IMR-90 (cell line): Measurements from ENCODE around the gene FADS2. TPM values are rescaled to one million over a fixed set of nuclear protein-coding genes. Genes with fewer than 3 reads are reported as not detected.

Experiments used
- ATAC-seq: fragments of 200-7000 bp; cut with Tn5 transposase; 2 replicates; pipeline ENCODE4 v1.9.1; 2020; ENCODE audit warnings: low read depth, mild to moderate bottlenecking, moderate library complexity
- BruUV-seq: library from RNA; stranded (reverse); fragments of 400-500 nt; replicated peaks from 2 replicates; lab custom pipeline; 2021; lab: Mats Ljungman, UMichigan
- CTCF ChIA-PET: fragments of 300-600 bp; formaldehyde crosslinking; extraction: SDS; loops from one replicate; lab custom pipeline; 2021; ENCODE audit warnings: antibody characterized with exemption; lab: Yijun Ruan, JAX
- POLR2A ChIA-PET: fragments of 300-600 bp; sonication (Branson Sonifier 250); formaldehyde crosslinking; loops from one replicate; lab custom pipeline; 2022; ENCODE audit warnings: antibody characterized with exemption; ENCODE audit not compliant: unreplicated experiment; lab: Charles Lee
- DNase-seq: peaks from one replicate; pipeline ENCODE4 v3.0.0; 2013
- H2AFZ ChIP-seq: replicated peaks from 2 replicates; pipeline ENCODE3; 2013; ENCODE audit warnings: low read length, mild to moderate bottlenecking; ENCODE audit not compliant: poor library complexity
- H2AK5ac ChIP-seq: 2 replicates; pipeline ENCODE4 v1.6.1; 2013; ENCODE audit warnings: low read depth, low read length, inconsistent platforms
- H2AK9ac ChIP-seq: replicated peaks from 2 replicates; pipeline ENCODE3; 2013; ENCODE audit warnings: mild to moderate bottlenecking, low read depth, low read length, moderate library complexity; ENCODE audit not compliant: poor library complexity
- H2BK120ac ChIP-seq: 2 replicates; pipeline ENCODE4 v1.6.1; 2013; ENCODE audit warnings: low read depth, low read length, inconsistent platforms
- H2BK15ac ChIP-seq: 3 replicates; pipeline ENCODE4 v1.6.1; 2013; ENCODE audit warnings: low read depth, low read length, inconsistent platforms
- H2BK20ac ChIP-seq: 2 replicates; pipeline ENCODE4 v1.6.1; 2013; ENCODE audit warnings: low read depth, mild to moderate bottlenecking, inconsistent platforms, low read length, moderate library complexity
- H2BK5ac ChIP-seq: 2 replicates; pipeline ENCODE4 v1.6.1; 2013; ENCODE audit warnings: mild to moderate bottlenecking, low read depth, low read length, inconsistent platforms; ENCODE audit not compliant: poor library complexity, severe bottlenecking
- H3K14ac ChIP-seq: replicated peaks from 2 replicates; pipeline ENCODE4 v1.6.1; 2013; ENCODE audit warnings: low read depth, low read length, inconsistent platforms
- H3K18ac ChIP-seq: 2 replicates; pipeline ENCODE4 v1.6.1; 2013; ENCODE audit warnings: low read depth, low read length, control low read depth
- H3K23ac ChIP-seq: 2 replicates; pipeline ENCODE4 v1.6.1; 2013; ENCODE audit warnings: low read depth, low read length, inconsistent platforms
- H3K27ac ChIP-seq: 2 replicates; pipeline ENCODE4 v1.5.1; 2013; ENCODE audit warnings: mild to moderate bottlenecking, control low read depth, low read length; ENCODE audit not compliant: insufficient read depth
- H3K27me3 ChIP-seq: 2 replicates; pipeline ENCODE4 v1.6.1; 2013; ENCODE audit warnings: low read length; ENCODE audit not compliant: control insufficient read depth, insufficient read depth
- H3K36me3 ChIP-seq: 2 replicates; pipeline ENCODE4 v1.6.1; 2013; ENCODE audit warnings: low read length, mixed read lengths; ENCODE audit not compliant: control insufficient read depth, insufficient read depth
- H3K4ac ChIP-seq: 2 replicates; pipeline ENCODE4 v1.6.1; 2013; ENCODE audit warnings: low read depth, low read length, inconsistent platforms
- H3K4me1 ChIP-seq: 2 replicates; pipeline ENCODE4 v1.6.1; 2013; ENCODE audit warnings: low read length, mixed read lengths; ENCODE audit not compliant: control insufficient read depth, insufficient read depth
- H3K4me2 ChIP-seq: 2 replicates; pipeline ENCODE4 v1.6.1; 2013; ENCODE audit warnings: low read depth, mild to moderate bottlenecking, control low read depth, low read length, moderate library complexity
- H3K4me3 ChIP-seq: 2 replicates; pipeline ENCODE4 v1.5.1; 2013; ENCODE audit warnings: low read depth, mild to moderate bottlenecking, control low read depth, low read length, moderate library complexity; ENCODE audit not compliant: insufficient read depth
- H3K56ac ChIP-seq: 2 replicates; pipeline ENCODE4 v1.6.1; 2013; ENCODE audit warnings: low read length, inconsistent platforms; ENCODE audit not compliant: insufficient read depth; ENCODE audit errors: extremely low read depth
- H3K79me1 ChIP-seq, 2 experiments: 2 replicates each; pipeline ENCODE4 v1.6.1; 2013; ENCODE audit warnings: low read length in 2 of 2, inconsistent platforms in 1 of 2, low read depth in 1 of 2
- H3K9ac ChIP-seq: 2 replicates; pipeline ENCODE4 v1.6.1; 2013; ENCODE audit warnings: low read depth, low read length, control low read depth
- H3K9me1 ChIP-seq: 2 replicates; pipeline ENCODE4 v1.6.1; 2013; ENCODE audit warnings: low read length, inconsistent platforms; ENCODE audit not compliant: insufficient read depth
- H3K9me3 ChIP-seq: 2 replicates; pipeline ENCODE4 v1.6.1; 2013; ENCODE audit warnings: low read length; ENCODE audit not compliant: control insufficient read depth, insufficient read depth
- H4K20me1 ChIP-seq: 2 replicates; pipeline ENCODE4 v1.6.1; 2013; ENCODE audit warnings: low read length, inconsistent platforms; ENCODE audit not compliant: insufficient read depth
- H4K5ac ChIP-seq: 2 replicates; pipeline ENCODE4 v1.6.1; 2013; ENCODE audit warnings: mild to moderate bottlenecking, low read depth, low read length, control low read depth
- H4K8ac ChIP-seq, 2 experiments: 2 replicates each; pipeline ENCODE4 v1.6.1; 2013; ENCODE audit warnings: low read depth in 2 of 2, low read length in 2 of 2, control low read depth in 1 of 2, inconsistent platforms in 1 of 2
- H4K91ac ChIP-seq: 2 replicates; pipeline ENCODE4 v1.6.1; 2013; ENCODE audit warnings: low read depth, low read length, inconsistent platforms; ENCODE audit not compliant: insufficient read depth
- CEBPB ChIP-seq: IDR thresholded peaks from 2 replicates; pipeline ENCODE4 v1.6.1; 2012; ENCODE audit warnings: low read depth, low read length, improper control_type of control experiment
- CTCF ChIP-seq: conservative IDR thresholded peaks from 2 replicates; pipeline ENCODE4 v1.5.1; 2012; ENCODE audit warnings: mild to moderate bottlenecking, low read depth, low read length, improper control_type of control experiment
- MAFK ChIP-seq: IDR thresholded peaks from 2 replicates; pipeline ENCODE4 v1.6.1; 2012; ENCODE audit warnings: low read depth, low read length, improper control_type of control experiment
- MXI1 ChIP-seq: IDR thresholded peaks from 2 replicates; pipeline ENCODE4 v1.6.1; 2012; ENCODE audit warnings: low read depth, mild to moderate bottlenecking, low read length, moderate library complexity, borderline replicate concordance
- NFE2L2 ChIP-seq: fragments of 150-350 bp; IDR thresholded peaks from 2 replicates; pipeline ENCODE4 v1.6.1; 2016; ENCODE audit warnings: low read depth, mild to moderate bottlenecking, low read length
- POLR2A ChIP-seq: IDR thresholded peaks from 2 replicates; pipeline ENCODE4 v1.6.1; 2012; ENCODE audit warnings: mild to moderate bottlenecking, low read depth, low read length
- RAD21 ChIP-seq: IDR thresholded peaks from 2 replicates; pipeline ENCODE4 v1.6.1; 2012; ENCODE audit warnings: low read length, improper control_type of control experiment
- RCOR1 ChIP-seq: IDR thresholded peaks from 2 replicates; pipeline ENCODE4 v1.6.1; 2012; ENCODE audit warnings: mild to moderate bottlenecking, low read length, improper control_type of control experiment; ENCODE audit not compliant: insufficient replicate concordance
- RFX5 ChIP-seq: IDR thresholded peaks from 2 replicates; pipeline ENCODE4 v1.8.0; 2012; ENCODE audit warnings: low read depth, mild to moderate bottlenecking, low read length, moderate library complexity
- USF2 ChIP-seq: fragments of 150-350 bp; IDR thresholded peaks from 2 replicates; pipeline ENCODE4 v1.6.1; 2017; ENCODE audit warnings: mild to moderate bottlenecking, antibody characterized with exemption, low read length, low read depth
- WGBS, 2 experiments: methylation state at CpG; one replicate each; pipeline versions ENCODE4 v1.1.5 to v1.1.7; 2013; ENCODE audit warnings: missing lambda C conversion rate in 2 of 2; ENCODE audit not compliant: insufficient read length in 1 of 2; ENCODE audit errors: extremely low coverage in 2 of 2; 5-methylcytosine and 5-hydroxymethylcytosine counted together
- dilution Hi-C: fragments of 300-500 bp; cut with HindIII; formaldehyde crosslinking; loops from one replicate; pipeline ENCODE4 v1.14.3; 2018; ENCODE audit warnings: low sequenced_read_pairs; ENCODE audit not compliant: unreplicated experiment
- in situ Hi-C: fragments of 300-500 bp; cut with MboI; formaldehyde crosslinking; loops from 3 replicates; pipeline ENCODE4 v1.14.3; 2019; ENCODE audit warnings: low sequenced_read_pairs, inconsistent platforms, mixed read lengths
- intact Hi-C: fragments of 100-400 bp; cut with micrococcal nuclease; formaldehyde crosslinking; loops from 2 replicates; pipeline ENCODE4 v1.10.0; 2022
- polyA plus RNA-seq, 3 experiments: library from polyadenylated mRNA; depleted of rRNA; stranded (reverse); fragments of >200 nt; gene quantifications; 2 replicates each; pipeline ENCODE4 v1.2.3, GENCODE V29; 2012; ENCODE audit warnings: low replicate concordance in 1 of 3
- total RNA-seq: library from RNA; depleted of rRNA; stranded (reverse); fragments of >200 nt; gene quantifications from 2 replicates; pipeline ENCODE4 v1.2.3, GENCODE V29; 2012

Gene FADS2
- total and polyA plus RNA-seq, 2 of the 4 experiments (the other 2 are of a cell fraction), result 33.3 to 88.4 TPM

- Histone ChIP-seq H4K5ac (no peak overlapping the region), H3K14ac (no peak overlapping the region), H2AK5ac (no peak overlapping the region), H2BK15ac (no peak overlapping the region), H3K4me2 (no peak overlapping the region), H3K27me3 (no peaks in the 10 kb centered on the region), H3K18ac (no peak overlapping the region), H3K9me1 (no peaks in the 10 kb centered on the region; the same call in 1 of the 2 replicates), H2BK120ac (no peak overlapping the region), H4K20me1 (no peaks in the 10 kb centered on the region), H3K9me3 (no peaks in the 10 kb centered on the region), H2BK20ac (no peak overlapping the region), H2AK9ac (no peak overlapping the region), H3K23ac (no peak overlapping the region), H3K4ac (no peak overlapping the region), H2AFZ (no peak overlapping the region), H3K56ac (no peak overlapping the region), H3K4me3 (no peak overlapping the region), H3K27ac (no peak overlapping the region), H2BK5ac (no peak overlapping the region), H4K8ac (no peak overlapping the region), H3K4me1 (peaks cover 3% of the 10 kb centered on the region; the same call in 1 of the 2 replicates), H3K36me3 (peaks cover 5% of the 10 kb centered on the region), H4K91ac (no peak overlapping the region), H3K9ac (no peak overlapping the region), H3K79me1 (no peaks in the 10 kb centered on the region)
- ATAC-seq (no peak), DNase-seq (no peak)
- BruUV-seq, result no TSS peak
- intact Hi-C loops, result no loop called here
- dilution Hi-C loops, result no loop called here
- CTCF ChIA-PET, result interaction anchor here (1.2 kb wide), 1 partner anchor 32 kb away, joined by 5 read pairs; no protein-coding TSS in a partner anchor
- POLR2A ChIA-PET, result no interaction called here
- WGBS, 2 experiments, result 90% methylated on average over 10 of the region's 24 CpGs; no CpG with 5 or more reads in 1 of the 2 experiments
- in situ Hi-C loops, result no loop called here
- TF ChIP-seq NFE2L2 (no peak), CEBPB (no peak), USF2 (no peak), CTCF (no peak), RFX5 (no peak), MXI1 (no peak), MAFK (no peak), RCOR1 (no peak), RAD21 (no peak), POLR2A (no peak)
Observed at GRCh38 chr11:61778920-61779650, 49.0 kb upstream of the FADS2 start.
